IMR-90 (cell line): ENCODE measurements around the gene FAM171A1. TPM values are rescaled to one million over a fixed set of nuclear protein-coding genes. Genes with fewer than 3 reads are reported as not detected.
"Not testable (repeated sequence)": the region's sequence is repeated elsewhere in the genome, so short reads cannot be mapped to it uniquely, and the experiment has no call there.

ENCODE experiments used
- ATAC-seq: fragments of 200-7000 bp; cut with Tn5 transposase; 2 replicates; pipeline ENCODE4 v1.9.1; 2020; ENCODE audit warnings: low read depth, mild to moderate bottlenecking, moderate library complexity
- BruUV-seq: library from RNA; stranded (reverse); fragments of 400-500 nt; replicated peaks from 2 replicates; lab custom pipeline; 2021; lab: Mats Ljungman, UMichigan
- CTCF ChIA-PET: fragments of 300-600 bp; formaldehyde crosslinking; extraction: SDS; loops from one replicate; lab custom pipeline; 2021; ENCODE audit warnings: antibody characterized with exemption; lab: Yijun Ruan, JAX
- POLR2A ChIA-PET: fragments of 300-600 bp; sonication (Branson Sonifier 250); formaldehyde crosslinking; loops from one replicate; lab custom pipeline; 2022; ENCODE audit warnings: antibody characterized with exemption; ENCODE audit not compliant: unreplicated experiment; lab: Charles Lee
- DNase-seq: peaks from one replicate; pipeline ENCODE4 v3.0.0; 2013
- H2AFZ ChIP-seq: replicated peaks from 2 replicates; pipeline ENCODE3; 2013; ENCODE audit warnings: low read length, mild to moderate bottlenecking; ENCODE audit not compliant: poor library complexity
- H2AK5ac ChIP-seq: 2 replicates; pipeline ENCODE4 v1.6.1; 2013; ENCODE audit warnings: low read depth, low read length, inconsistent platforms
- H2AK9ac ChIP-seq: replicated peaks from 2 replicates; pipeline ENCODE3; 2013; ENCODE audit warnings: mild to moderate bottlenecking, low read depth, low read length, moderate library complexity; ENCODE audit not compliant: poor library complexity
- H2BK120ac ChIP-seq: 2 replicates; pipeline ENCODE4 v1.6.1; 2013; ENCODE audit warnings: low read depth, low read length, inconsistent platforms
- H2BK15ac ChIP-seq: 3 replicates; pipeline ENCODE4 v1.6.1; 2013; ENCODE audit warnings: low read depth, low read length, inconsistent platforms
- H2BK20ac ChIP-seq: 2 replicates; pipeline ENCODE4 v1.6.1; 2013; ENCODE audit warnings: low read depth, mild to moderate bottlenecking, inconsistent platforms, low read length, moderate library complexity
- H2BK5ac ChIP-seq: 2 replicates; pipeline ENCODE4 v1.6.1; 2013; ENCODE audit warnings: mild to moderate bottlenecking, low read depth, low read length, inconsistent platforms; ENCODE audit not compliant: poor library complexity, severe bottlenecking
- H3K14ac ChIP-seq: replicated peaks from 2 replicates; pipeline ENCODE4 v1.6.1; 2013; ENCODE audit warnings: low read depth, low read length, inconsistent platforms
- H3K18ac ChIP-seq: 2 replicates; pipeline ENCODE4 v1.6.1; 2013; ENCODE audit warnings: low read depth, low read length, control low read depth
- H3K23ac ChIP-seq: 2 replicates; pipeline ENCODE4 v1.6.1; 2013; ENCODE audit warnings: low read depth, low read length, inconsistent platforms
- H3K27ac ChIP-seq: 2 replicates; pipeline ENCODE4 v1.5.1; 2013; ENCODE audit warnings: mild to moderate bottlenecking, control low read depth, low read length; ENCODE audit not compliant: insufficient read depth
- H3K27me3 ChIP-seq: 2 replicates; pipeline ENCODE4 v1.6.1; 2013; ENCODE audit warnings: low read length; ENCODE audit not compliant: control insufficient read depth, insufficient read depth
- H3K36me3 ChIP-seq: 2 replicates; pipeline ENCODE4 v1.6.1; 2013; ENCODE audit warnings: low read length, mixed read lengths; ENCODE audit not compliant: control insufficient read depth, insufficient read depth
- H3K4ac ChIP-seq: 2 replicates; pipeline ENCODE4 v1.6.1; 2013; ENCODE audit warnings: low read depth, low read length, inconsistent platforms
- H3K4me1 ChIP-seq: 2 replicates; pipeline ENCODE4 v1.6.1; 2013; ENCODE audit warnings: low read length, mixed read lengths; ENCODE audit not compliant: control insufficient read depth, insufficient read depth
- H3K4me2 ChIP-seq: 2 replicates; pipeline ENCODE4 v1.6.1; 2013; ENCODE audit warnings: low read depth, mild to moderate bottlenecking, control low read depth, low read length, moderate library complexity
- H3K4me3 ChIP-seq: 2 replicates; pipeline ENCODE4 v1.5.1; 2013; ENCODE audit warnings: low read depth, mild to moderate bottlenecking, control low read depth, low read length, moderate library complexity; ENCODE audit not compliant: insufficient read depth
- H3K56ac ChIP-seq: 2 replicates; pipeline ENCODE4 v1.6.1; 2013; ENCODE audit warnings: low read length, inconsistent platforms; ENCODE audit not compliant: insufficient read depth; ENCODE audit errors: extremely low read depth
- H3K79me1 ChIP-seq, 2 experiments: 2 replicates each; pipeline ENCODE4 v1.6.1; 2013; ENCODE audit warnings: low read length in 2 of 2, inconsistent platforms in 1 of 2, low read depth in 1 of 2
- H3K9ac ChIP-seq: 2 replicates; pipeline ENCODE4 v1.6.1; 2013; ENCODE audit warnings: low read depth, low read length, control low read depth
- H3K9me1 ChIP-seq: 2 replicates; pipeline ENCODE4 v1.6.1; 2013; ENCODE audit warnings: low read length, inconsistent platforms; ENCODE audit not compliant: insufficient read depth
- H3K9me3 ChIP-seq: 2 replicates; pipeline ENCODE4 v1.6.1; 2013; ENCODE audit warnings: low read length; ENCODE audit not compliant: control insufficient read depth, insufficient read depth
- H4K20me1 ChIP-seq: 2 replicates; pipeline ENCODE4 v1.6.1; 2013; ENCODE audit warnings: low read length, inconsistent platforms; ENCODE audit not compliant: insufficient read depth
- H4K5ac ChIP-seq: 2 replicates; pipeline ENCODE4 v1.6.1; 2013; ENCODE audit warnings: mild to moderate bottlenecking, low read depth, low read length, control low read depth
- H4K8ac ChIP-seq, 2 experiments: 2 replicates each; pipeline ENCODE4 v1.6.1; 2013; ENCODE audit warnings: low read depth in 2 of 2, low read length in 2 of 2, control low read depth in 1 of 2, inconsistent platforms in 1 of 2
- H4K91ac ChIP-seq: 2 replicates; pipeline ENCODE4 v1.6.1; 2013; ENCODE audit warnings: low read depth, low read length, inconsistent platforms; ENCODE audit not compliant: insufficient read depth
- BHLHE40 ChIP-seq: fragments of 150-350 bp; IDR thresholded peaks from 2 replicates; pipeline ENCODE4 v1.6.1; 2016; ENCODE audit warnings: mild to moderate bottlenecking, low read depth, low read length
- CHD1 ChIP-seq: IDR thresholded peaks from 2 replicates; pipeline ENCODE4 v1.6.1; 2012; ENCODE audit warnings: low read depth, low read length, improper control_type of control experiment
- MAFK ChIP-seq: IDR thresholded peaks from 2 replicates; pipeline ENCODE4 v1.6.1; 2012; ENCODE audit warnings: low read depth, low read length, improper control_type of control experiment
- MAZ ChIP-seq: IDR thresholded peaks from 2 replicates; pipeline ENCODE4 v1.6.1; 2012; ENCODE audit warnings: low read depth, mild to moderate bottlenecking, low read length, improper control_type of control experiment, moderate library complexity, borderline replicate concordance
- MXI1 ChIP-seq: IDR thresholded peaks from 2 replicates; pipeline ENCODE4 v1.6.1; 2012; ENCODE audit warnings: low read depth, mild to moderate bottlenecking, low read length, moderate library complexity, borderline replicate concordance
- NFE2L2 ChIP-seq: fragments of 150-350 bp; IDR thresholded peaks from 2 replicates; pipeline ENCODE4 v1.6.1; 2016; ENCODE audit warnings: low read depth, mild to moderate bottlenecking, low read length
- POLR2A ChIP-seq: IDR thresholded peaks from 2 replicates; pipeline ENCODE4 v1.6.1; 2012; ENCODE audit warnings: mild to moderate bottlenecking, low read depth, low read length
- RAD21 ChIP-seq: IDR thresholded peaks from 2 replicates; pipeline ENCODE4 v1.6.1; 2012; ENCODE audit warnings: low read length, improper control_type of control experiment
- RFX5 ChIP-seq: IDR thresholded peaks from 2 replicates; pipeline ENCODE4 v1.8.0; 2012; ENCODE audit warnings: low read depth, mild to moderate bottlenecking, low read length, moderate library complexity
- SMC3 ChIP-seq: fragments of 150-350 bp; IDR thresholded peaks from 2 replicates; pipeline ENCODE4 v1.6.1; 2016; ENCODE audit warnings: low read depth, mild to moderate bottlenecking, antibody characterized with exemption, low read length, moderate library complexity
- dilution Hi-C: fragments of 300-500 bp; cut with HindIII; formaldehyde crosslinking; loops from one replicate; pipeline ENCODE4 v1.14.3; 2018; ENCODE audit warnings: low sequenced_read_pairs; ENCODE audit not compliant: unreplicated experiment
- in situ Hi-C: fragments of 300-500 bp; cut with MboI; formaldehyde crosslinking; loops from 3 replicates; pipeline ENCODE4 v1.14.3; 2019; ENCODE audit warnings: low sequenced_read_pairs, inconsistent platforms, mixed read lengths
- intact Hi-C: fragments of 100-400 bp; cut with micrococcal nuclease; formaldehyde crosslinking; loops from 2 replicates; pipeline ENCODE4 v1.10.0; 2022
- polyA plus RNA-seq, 3 experiments: library from polyadenylated mRNA; depleted of rRNA; stranded (reverse); fragments of >200 nt; gene quantifications; 2 replicates each; pipeline ENCODE4 v1.2.3, GENCODE V29; 2012; ENCODE audit warnings: low replicate concordance in 1 of 3
- total RNA-seq: library from RNA; depleted of rRNA; stranded (reverse); fragments of >200 nt; gene quantifications from 2 replicates; pipeline ENCODE4 v1.2.3, GENCODE V29; 2012

Gene FAM171A1
- total and polyA plus RNA-seq, 2 of the 4 experiments (the other 2 are of a cell fraction), result 20.3 to 30.6 TPM

GRCh38 chr10:15401382-15401781 lies 30.3 kb upstream of the FAM171A1 start:
- in situ Hi-C loops (no loop called here), dilution Hi-C loops (no loop called here), intact Hi-C loops (no loop called here)
- Histone ChIP-seq H3K9me3 (no peaks in the 10 kb centered on the region), H3K27ac (no peak overlapping the region), H4K8ac (no peak overlapping the region), H3K9me1 (no peaks in the 10 kb centered on the region), H2AFZ (no peak overlapping the region), H3K9ac (no peak overlapping the region), H3K27me3 (peaks cover 9% of the 10 kb centered on the region), H4K91ac (no peak overlapping the region), H2BK5ac (no peak overlapping the region), H3K56ac (no peak overlapping the region), H3K4me2 (no peak overlapping the region), H2AK5ac (no peak overlapping the region), H2BK20ac (no peak overlapping the region), H3K36me3 (no peaks in the 10 kb centered on the region), H3K18ac (no peak overlapping the region), H2BK15ac (no peak overlapping the region), H3K4ac (no peak overlapping the region), H2AK9ac (no peak overlapping the region), H4K20me1 (no peaks in the 10 kb centered on the region), H3K14ac (no peak overlapping the region), H3K4me3 (no peak overlapping the region), H2BK120ac (no peak overlapping the region), H4K5ac (no peak overlapping the region), H3K23ac (no peak overlapping the region), H3K79me1 (no peaks in the 10 kb centered on the region), H3K4me1 (no peaks in the 10 kb centered on the region)
- ATAC-seq (no peak), DNase-seq (no peak)
- TF ChIP-seq MXI1 (no peak), SMC3 (no peak), NFE2L2 (no peak), CHD1 (no peak), BHLHE40 (no peak), RFX5 (no peak), MAZ (no peak), RAD21 (no peak), MAFK (no peak), POLR2A (no peak)
- BruUV-seq, result no TSS peak
- CTCF ChIA-PET, result no interaction called here
- POLR2A ChIA-PET, result no interaction called here

- H4K5ac ChIP-seq, H2AFZ ChIP-seq, H3K56ac ChIP-seq, H3K4ac ChIP-seq, H3K27ac ChIP-seq, H2BK20ac ChIP-seq, H3K27me3 ChIP-seq, H2BK120ac ChIP-seq, intact Hi-C loops, H3K9ac ChIP-seq, H4K20me1 ChIP-seq, in situ Hi-C loops, H3K79me1 ChIP-seq, ATAC-seq, H3K18ac ChIP-seq, H3K9me1 ChIP-seq, H4K91ac ChIP-seq, H2BK5ac ChIP-seq, H3K9me3 ChIP-seq, POLR2A ChIA-PET, H2AK5ac ChIP-seq, H2AK9ac ChIP-seq, DNase-seq, H3K14ac ChIP-seq, H3K4me3 ChIP-seq, H3K23ac ChIP-seq, H3K36me3 ChIP-seq, dilution Hi-C loops, H2BK15ac ChIP-seq, H4K8ac ChIP-seq, H3K4me1 ChIP-seq, H3K4me2 ChIP-seq, BruUV-seq: not testable (repeated sequence)
- CTCF ChIA-PET, result interaction anchor here (0.6 kb wide), 1 partner anchor 1099 kb away, joined by 3 read pairs; no protein-coding TSS in a partner anchor
These were observed 29.4 kb upstream of the FAM171A1 start for GRCh38 chr10:15400461-15400860.
